KMS-11 (cell line): ENCODE data around the gene FCHSD2.

ENCODE experiments used
- H2AFZ ChIP-seq: fragments of 200-600 bp; sonication (generic); 2 replicates; pipeline ENCODE4 v1.6.1; 2016; ENCODE audit warnings: antibody characterized with exemption, mixed run types, low read depth
- H3K27ac ChIP-seq: fragments of 200-600 bp; sonication (generic); 2 replicates; pipeline ENCODE4 v1.6.1; 2016; ENCODE audit warnings: mild to moderate bottlenecking, mixed run types
- H3K27me3 ChIP-seq: fragments of 200-600 bp; sonication (generic); 2 replicates; pipeline ENCODE4 v1.6.1; 2017; ENCODE audit warnings: mild to moderate bottlenecking, low read depth, mixed run types, moderate library complexity; ENCODE audit not compliant: insufficient read depth
- H3K36me3 ChIP-seq: fragments of 200-600 bp; sonication (generic); 2 replicates; pipeline ENCODE4 v1.6.1; 2017; ENCODE audit warnings: mild to moderate bottlenecking, mixed run types; ENCODE audit not compliant: insufficient read depth
- H3K4me1 ChIP-seq: fragments of 200-600 bp; sonication (generic); 2 replicates; pipeline ENCODE4 v1.6.1; 2016; ENCODE audit warnings: mild to moderate bottlenecking, low read depth, mixed run types; ENCODE audit not compliant: poor library complexity, severe bottlenecking
- H3K4me2 ChIP-seq: fragments of 200-600 bp; sonication (generic); 2 replicates; pipeline ENCODE4 v1.7.0; 2016; ENCODE audit warnings: mild to moderate bottlenecking, mixed run types
- H3K4me3 ChIP-seq: fragments of 200-600 bp; sonication (generic); IDR thresholded peaks from 2 replicates; pipeline ENCODE4 v1.6.1; 2017; ENCODE audit warnings: low read depth, low read length, mixed read lengths; ENCODE audit not compliant: insufficient read depth
- H3K79me2 ChIP-seq: fragments of 200-600 bp; sonication (generic); 2 replicates; pipeline ENCODE4 v1.6.1; 2016; ENCODE audit warnings: low read depth, mixed run types; ENCODE audit not compliant: insufficient read depth
- H3K9ac ChIP-seq: fragments of 200-600 bp; sonication (generic); 2 replicates; pipeline ENCODE4 v1.6.1; 2016; ENCODE audit warnings: mild to moderate bottlenecking, mixed run types
- H4K20me1 ChIP-seq: fragments of 200-600 bp; sonication (generic); 2 replicates; pipeline ENCODE4 v1.6.1; 2016; ENCODE audit warnings: mild to moderate bottlenecking, mixed run types; ENCODE audit not compliant: insufficient read depth
- TF ChIP-seq, protein P1 (sequence below): fragments of 200-600 bp; sonication (generic); conservative IDR thresholded peaks from 2 replicates; pipeline ENCODE4 v1.6.1; 2017; ENCODE audit warnings: low read depth, mild to moderate bottlenecking, antibody characterized with exemption, low read length, moderate library complexity, mixed read lengths

Gene FCHSD2

DNA sequence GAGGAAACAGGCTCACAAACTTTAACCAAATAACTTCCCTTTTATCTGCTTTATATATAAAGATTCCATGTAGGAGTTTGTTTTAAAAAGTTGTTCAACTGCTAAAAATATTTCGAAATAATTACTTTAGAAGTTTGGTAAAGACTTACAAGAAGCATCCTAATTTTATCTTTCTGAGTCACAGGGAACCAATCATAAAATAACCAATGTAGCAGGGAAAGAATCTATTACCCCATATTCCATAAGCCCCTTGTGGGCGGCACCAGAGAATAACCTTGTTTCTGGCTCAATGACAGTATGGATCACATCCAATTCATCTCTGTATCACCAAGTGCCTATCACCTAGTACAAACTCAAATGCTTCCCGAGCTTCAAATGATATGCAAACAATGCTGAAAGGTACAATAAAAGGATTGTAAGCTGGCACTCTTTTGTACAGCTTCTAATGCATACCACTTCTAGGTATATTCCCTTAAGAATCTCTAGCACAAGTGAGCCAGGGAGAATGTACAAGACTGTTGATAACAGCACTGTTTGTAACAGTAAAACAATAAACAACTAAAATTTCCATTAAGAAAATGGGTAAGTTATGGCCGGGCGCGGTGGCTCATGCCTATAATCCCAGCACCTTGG lies 169.5 kb downstream of the FCHSD2 start:
- Histone ChIP-seq H3K4me2 (no peak overlapping the region), H3K9ac (no peak overlapping the region), H3K4me1 (peaks cover 53% of the 10 kb centered on the region), H3K27me3 (no peaks in the 10 kb centered on the region; the same call in 1 of the 2 replicates), H2AFZ (no peak overlapping the region), H3K79me2 (no peaks in the 10 kb centered on the region), H3K27ac (no peak overlapping the region), H3K36me3 (no peaks in the 10 kb centered on the region), H4K20me1 (no peaks in the 10 kb centered on the region), H3K4me3 (no peak overlapping the region)
- TF ChIP-seq, protein P1, sequence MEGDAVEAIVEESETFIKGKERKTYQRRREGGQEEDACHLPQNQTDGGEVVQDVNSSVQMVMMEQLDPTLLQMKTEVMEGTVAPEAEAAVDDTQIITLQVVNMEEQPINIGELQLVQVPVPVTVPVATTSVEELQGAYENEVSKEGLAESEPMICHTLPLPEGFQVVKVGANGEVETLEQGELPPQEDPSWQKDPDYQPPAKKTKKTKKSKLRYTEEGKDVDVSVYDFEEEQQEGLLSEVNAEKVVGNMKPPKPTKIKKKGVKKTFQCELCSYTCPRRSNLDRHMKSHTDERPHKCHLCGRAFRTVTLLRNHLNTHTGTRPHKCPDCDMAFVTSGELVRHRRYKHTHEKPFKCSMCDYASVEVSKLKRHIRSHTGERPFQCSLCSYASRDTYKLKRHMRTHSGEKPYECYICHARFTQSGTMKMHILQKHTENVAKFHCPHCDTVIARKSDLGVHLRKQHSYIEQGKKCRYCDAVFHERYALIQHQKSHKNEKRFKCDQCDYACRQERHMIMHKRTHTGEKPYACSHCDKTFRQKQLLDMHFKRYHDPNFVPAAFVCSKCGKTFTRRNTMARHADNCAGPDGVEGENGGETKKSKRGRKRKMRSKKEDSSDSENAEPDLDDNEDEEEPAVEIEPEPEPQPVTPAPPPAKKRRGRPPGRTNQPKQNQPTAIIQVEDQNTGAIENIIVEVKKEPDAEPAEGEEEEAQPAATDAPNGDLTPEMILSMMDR, result no peak

DNA sequence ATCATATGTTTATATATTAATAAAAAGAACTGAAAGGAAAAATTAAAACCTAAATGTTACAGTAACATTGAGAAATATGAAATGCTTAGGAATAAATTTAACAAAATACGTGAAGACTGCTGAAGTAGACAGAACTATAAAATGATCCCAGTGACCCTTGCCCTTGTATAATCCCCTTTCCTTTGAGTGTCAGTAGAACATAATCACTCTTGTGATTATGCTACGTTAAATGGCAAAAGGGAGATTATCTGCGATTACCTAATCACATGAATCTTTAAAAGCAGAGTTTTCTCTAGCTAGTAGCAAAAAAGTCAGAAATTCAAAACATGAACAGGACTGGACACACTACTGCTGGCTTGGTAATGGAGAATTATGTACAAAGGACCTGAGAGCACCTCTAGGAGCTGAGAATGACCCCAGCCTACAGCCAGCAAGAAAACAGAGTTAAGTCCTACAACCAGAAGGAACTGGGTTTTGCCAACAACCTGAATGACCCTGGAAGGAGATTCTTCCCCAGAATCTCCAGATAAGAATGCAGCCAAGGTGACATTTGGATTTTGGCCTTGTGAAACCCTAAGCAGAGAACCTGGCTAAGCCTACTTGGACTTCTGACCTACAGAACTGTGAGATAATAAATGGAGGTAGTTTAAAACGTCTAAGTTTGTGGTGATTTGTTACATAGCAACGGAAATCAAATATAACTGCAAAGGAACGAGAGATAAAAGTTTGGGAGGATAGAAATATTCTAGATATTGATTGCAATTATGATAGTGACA lies 170.7 kb downstream of the FCHSD2 start:
- no peak overlapping the region for H3K9ac ChIP-seq
- no peak overlapping the region for H2AFZ ChIP-seq
- no peak overlapping the region for H3K4me3 ChIP-seq
- no peak overlapping the region for H3K27ac ChIP-seq
- no peaks in the 10 kb centered on the region for H4K20me1 ChIP-seq
- TF ChIP-seq, protein P1, result no peak
- H3K79me2 ChIP-seq, result no peaks in the 10 kb centered on the region
- no peaks in the 10 kb centered on the region for H3K36me3 ChIP-seq
- H3K4me2 ChIP-seq, result peak overlapping the region; percentile 65; the same call in 1 of the 2 replicates
- H3K4me1 ChIP-seq, result peaks cover 53% of the 10 kb centered on the region
- no peaks in the 10 kb centered on the region; the same call in 1 of the 2 replicates for H3K27me3 ChIP-seq

DNA sequence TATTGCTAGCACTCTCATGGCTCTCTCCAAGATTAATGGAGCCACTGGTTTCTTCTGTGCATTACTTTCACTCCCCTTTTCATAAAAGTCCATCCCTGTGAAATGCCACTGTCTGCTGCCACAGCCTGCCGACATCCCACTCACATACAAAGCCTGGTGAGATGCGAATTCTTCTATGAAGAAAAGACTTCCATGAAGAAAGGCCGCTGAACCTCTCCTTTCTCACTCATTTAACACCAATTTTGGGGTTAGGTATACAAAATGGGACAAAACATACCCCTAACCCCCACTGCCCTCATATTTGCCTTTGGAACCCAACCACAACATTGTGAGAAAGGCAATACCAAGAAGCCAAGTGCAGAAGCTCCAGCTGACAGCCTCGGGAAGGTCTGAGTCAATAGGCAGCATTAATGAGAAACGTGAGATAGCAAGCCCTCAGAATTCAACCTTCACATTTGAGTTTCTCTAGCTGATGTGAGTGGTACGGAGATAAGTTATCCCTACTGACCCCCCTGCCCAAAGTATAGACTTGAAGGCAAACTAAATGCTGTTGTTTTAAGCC lies 171.5 kb downstream of the FCHSD2 start:
- H2AFZ ChIP-seq, result no peak overlapping the region
- H4K20me1 ChIP-seq, result no peaks in the 10 kb centered on the region
- peak overlapping the region; percentile 65 for H3K4me2 ChIP-seq
- H3K9ac ChIP-seq, result no peak overlapping the region
- H3K79me2 ChIP-seq, result no peaks in the 10 kb centered on the region
- TF ChIP-seq, protein P1, result no peak
- peaks cover 53% of the 10 kb centered on the region for H3K4me1 ChIP-seq
- H3K36me3 ChIP-seq, result no peaks in the 10 kb centered on the region
- H3K27me3 ChIP-seq, result no peaks in the 10 kb centered on the region; the same call in 1 of the 2 replicates
- H3K4me3 ChIP-seq, result no peak overlapping the region
- peak overlapping the region; percentile 38; the same call in 1 of the 2 replicates for H3K27ac ChIP-seq

DNA sequence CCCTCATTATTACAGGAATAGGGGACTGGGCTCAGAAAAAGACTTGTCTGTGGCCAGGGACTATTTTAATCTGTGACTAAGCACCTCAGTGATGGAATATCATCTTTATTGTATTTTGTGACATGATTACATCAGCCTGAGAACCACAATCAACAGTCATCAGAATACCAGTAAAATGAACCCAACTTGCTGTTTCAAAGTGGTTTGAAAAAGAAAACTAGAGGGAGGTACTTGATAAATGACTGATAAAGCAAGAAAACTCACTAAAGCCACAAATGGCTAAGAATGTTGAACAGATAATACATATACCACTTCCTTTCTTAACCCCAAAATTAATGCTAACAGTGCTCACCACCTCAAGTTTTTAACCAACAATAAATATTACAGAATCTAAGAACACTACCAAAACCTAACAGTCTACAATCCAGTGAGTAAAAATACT lies 172.2 kb downstream of the FCHSD2 start:
- Histone ChIP-seq H3K79me2 (no peaks in the 10 kb centered on the region), H3K36me3 (no peaks in the 10 kb centered on the region), H2AFZ (no peak overlapping the region), H3K9ac (no peak overlapping the region), H3K27ac (peak overlapping the region; percentile 38; the same call in 1 of the 2 replicates), H3K4me1 (peaks cover 50% of the 10 kb centered on the region), H4K20me1 (no peaks in the 10 kb centered on the region), H3K27me3 (no peaks in the 10 kb centered on the region; the same call in 1 of the 2 replicates), H3K4me2 (peak overlapping the region; percentile 65), H3K4me3 (no peak overlapping the region)
- TF ChIP-seq, protein P1, result no peak
